ENCODE results near the gene DLL1.

Gene DLL1

DNA sequence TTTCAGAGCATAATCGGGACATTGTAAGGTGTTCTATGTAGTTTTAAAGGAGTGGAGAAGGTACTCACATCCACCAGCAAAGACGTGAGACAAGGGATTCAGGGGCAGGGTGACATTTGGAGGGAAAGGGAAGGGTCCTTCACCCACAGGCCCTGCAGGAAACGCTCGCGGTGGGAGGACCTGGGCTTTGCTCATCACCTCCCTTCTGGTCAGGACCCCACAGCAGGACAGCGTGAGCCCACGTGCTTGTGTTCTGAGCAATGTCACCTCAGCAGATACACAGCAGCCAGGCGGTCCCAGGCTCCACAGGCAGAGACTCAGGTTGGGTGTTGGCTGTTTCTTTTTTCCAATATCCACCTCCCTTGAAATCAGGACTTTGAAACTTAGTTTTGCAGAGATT is 27.5 kb downstream of the DLL1 start:
- no peaks in the 10 kb centered on the region for H3K4me1 ChIP-seq (ENCODE audit: control extremely low read depth in 1 of 4, control insufficient read depth in 4 of 4, insufficient read depth in 4 of 4, low read length in 3 of 4)
- H3K9me3 ChIP-seq (ENCODE audit: control extremely low read depth in 1 of 5, control insufficient read depth in 4 of 5, insufficient read depth in 2 of 5, low read depth in 1 of 5, low read length in 4 of 5), result no peaks in the 10 kb centered on the region
- no peak for DNase-seq
- no peak overlapping the region for H3K27ac ChIP-seq (ENCODE audit: insufficient read depth in 1 of 2, low read depth in 1 of 2, low read length in 2 of 2, poor library complexity in 1 of 2, severe bottlenecking in 2 of 2)
- 97% methylated on average over 5 of the region's 8 CpGs for WGBS (ENCODE audit: insufficient coverage)
- peaks cover 0 to 23% (median 6%) of the 10 kb centered on the region in 5 experiments for H3K27me3 ChIP-seq (replicated peaks in 2 of 5; ENCODE audit: control insufficient read depth in 4 of 5, insufficient read depth in 5 of 5, low read length in 4 of 5)
- H3K36me3 ChIP-seq (ENCODE audit: control insufficient read depth in 4 of 4, insufficient read depth in 4 of 4, low read length in 3 of 4), result no peaks in the 10 kb centered on the region
- POLR2A ChIA-PET, result no interaction called here
- no peak overlapping the region for H3K4me3 ChIP-seq (ENCODE audit: control insufficient read depth in 1 of 7, extremely low read depth in 1 of 7, insufficient read depth in 4 of 7, low read depth in 2 of 7, low read length in 6 of 7)
- CTCF ChIA-PET, result interaction anchor here (1.2 kb wide), 1 partner anchor 11 kb away, joined by 6 read pairs; no protein-coding TSS in a partner anchor

DNA sequence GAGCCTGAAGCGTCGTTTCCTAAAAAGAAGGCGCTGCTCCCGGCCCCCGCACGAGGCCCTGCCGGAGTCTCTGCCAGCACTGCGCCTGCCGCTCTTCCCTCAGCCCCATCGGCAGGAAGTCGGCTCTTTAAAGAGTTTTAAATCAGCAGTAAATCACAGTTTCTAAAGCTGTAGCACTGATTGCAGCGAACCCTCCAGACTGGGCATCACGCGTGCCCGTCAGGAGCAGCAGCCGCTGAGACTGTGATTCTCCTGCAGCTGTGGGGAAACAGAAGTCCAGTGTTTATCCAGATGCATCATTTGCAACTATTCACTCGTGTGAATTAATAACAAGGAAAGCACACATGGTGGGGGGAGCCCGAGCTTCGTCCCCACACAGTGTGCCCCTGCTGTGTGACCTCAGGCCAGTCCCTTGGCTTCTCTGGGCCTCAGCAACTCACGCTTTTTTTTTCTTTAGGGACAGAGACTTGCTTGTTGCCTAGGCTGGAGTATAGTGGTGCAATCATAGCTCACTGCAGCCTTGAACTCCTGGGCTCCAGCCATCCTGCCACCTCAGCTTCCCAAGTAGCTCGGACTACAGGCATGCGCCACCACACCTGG is 28.3 kb downstream of the DLL1 start:
- ChIA-PET CTCF (interaction anchor here (0.6 to 1.2 kb wide), 3 partner anchors 10 to 51 kb away, joined by 3 to 6 read pairs (median 4); no protein-coding TSS in a partner anchor), POLR2A (interaction anchor here (0.7 kb wide), 1 partner anchor 394 kb away, joined by 5 read pairs; no protein-coding TSS in a partner anchor)
- Histone ChIP-seq H3K9me3 (ENCODE audit: control extremely low read depth in 1 of 5, control insufficient read depth in 4 of 5, insufficient read depth in 2 of 5, low read depth in 1 of 5, low read length in 4 of 5) (no peaks in the 10 kb centered on the region), H3K27me3 (replicated peaks in 2 of 5; ENCODE audit: control insufficient read depth in 4 of 5, insufficient read depth in 5 of 5, low read length in 4 of 5) (peaks cover 0 to 23% (median 6%) of the 10 kb centered on the region in 5 experiments), H3K4me1 (ENCODE audit: control extremely low read depth in 1 of 4, control insufficient read depth in 4 of 4, insufficient read depth in 4 of 4, low read length in 3 of 4) (no peaks in the 10 kb centered on the region), H3K36me3 (ENCODE audit: control insufficient read depth in 4 of 4, insufficient read depth in 4 of 4, low read length in 3 of 4) (no peaks in the 10 kb centered on the region), H3K27ac (ENCODE audit: insufficient read depth in 1 of 2, low read depth in 1 of 2, low read length in 2 of 2, poor library complexity in 1 of 2, severe bottlenecking in 2 of 2) (no peak overlapping the region), H3K4me3 (ENCODE audit: control insufficient read depth in 1 of 7, extremely low read depth in 1 of 7, insufficient read depth in 4 of 7, low read depth in 2 of 7, low read length in 6 of 7) (no peak overlapping the region)
- DNase-seq, result no peak
- 58% methylated on average over 18 of the region's 22 CpGs for WGBS (ENCODE audit: insufficient coverage)

DNA sequence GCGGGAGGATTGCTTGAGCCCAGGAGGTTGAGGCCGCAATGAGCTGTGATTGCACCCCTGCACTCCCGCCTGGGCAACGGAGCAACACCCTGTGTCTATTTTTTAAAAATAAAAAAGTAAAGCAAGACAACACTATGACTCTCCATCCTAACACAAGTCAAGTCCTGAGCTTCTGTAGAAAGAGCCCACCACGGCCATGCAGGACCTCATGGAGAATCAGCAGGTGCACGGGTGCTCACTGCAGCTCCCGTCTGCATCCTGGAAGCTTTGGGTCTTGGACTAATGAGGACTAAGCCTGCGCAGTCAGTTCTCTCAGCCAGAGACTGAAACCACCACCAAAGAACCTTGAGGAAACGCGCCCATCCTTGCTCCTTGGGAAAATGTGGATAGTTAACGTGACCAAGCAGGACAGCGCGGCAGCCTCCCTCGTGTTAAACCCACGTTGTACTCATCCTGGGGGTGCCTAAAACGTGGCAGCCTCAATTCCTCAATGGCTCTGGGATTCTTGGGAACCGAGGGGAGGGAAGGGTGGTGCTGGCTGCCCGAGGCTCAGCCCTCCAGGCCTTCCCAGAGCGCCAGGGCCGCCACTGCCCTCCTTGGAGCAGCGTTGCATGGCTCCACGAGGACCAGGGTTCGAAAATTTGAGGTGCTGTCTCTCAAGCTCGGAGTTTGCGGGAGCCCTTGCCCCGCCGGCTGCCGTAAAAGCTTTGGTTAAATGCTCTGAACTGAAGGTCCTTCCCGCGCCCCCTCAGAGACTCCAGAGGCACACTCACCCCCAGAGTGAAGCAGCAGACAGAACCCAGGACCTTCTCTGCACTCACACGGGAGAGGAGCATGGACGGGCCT is 29.0 kb downstream of the DLL1 start:
- CTCF ChIA-PET, result interaction anchor here (0.8 to 1.2 kb wide), 2 partner anchors 10 to 22 kb away, joined by 4 to 6 read pairs; no protein-coding TSS in a partner anchor
- WGBS (ENCODE audit: insufficient coverage), result 88% methylated on average over 28 of the region's 32 CpGs

DNA sequence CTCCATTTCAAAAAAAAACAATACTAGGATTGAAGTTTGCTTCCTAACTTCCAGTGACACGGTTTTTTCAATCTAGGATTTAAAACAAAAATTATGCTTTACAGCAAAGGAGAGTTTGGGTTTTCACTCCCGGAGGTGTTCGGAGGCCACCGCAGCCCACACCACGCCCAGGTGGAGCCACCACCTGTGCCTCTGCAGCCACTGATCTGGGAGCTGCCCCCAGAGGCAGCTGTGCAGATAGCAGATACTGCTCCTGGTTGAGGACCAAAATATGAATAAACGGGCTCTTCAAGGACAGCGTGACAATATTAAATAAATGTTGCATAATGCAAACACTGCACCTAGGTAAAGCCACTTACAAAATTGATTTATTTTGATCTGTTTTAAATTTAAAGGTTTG is 30.2 kb downstream of the DLL1 start:
- H3K27ac ChIP-seq (ENCODE audit: insufficient read depth in 1 of 2, low read depth in 1 of 2, low read length in 2 of 2, poor library complexity in 1 of 2, severe bottlenecking in 2 of 2), result no peak overlapping the region
- CTCF ChIA-PET, result no interaction called here
- POLR2A ChIA-PET, result no interaction called here

More for the DNA sequence above, 29.0 kb downstream of the DLL1 start:
- Histone ChIP-seq H3K4me1 (ENCODE audit: control extremely low read depth in 1 of 4, control insufficient read depth in 4 of 4, insufficient read depth in 4 of 4, low read length in 3 of 4) (no peaks in the 10 kb centered on the region), H3K9me3 (ENCODE audit: control extremely low read depth in 1 of 5, control insufficient read depth in 4 of 5, insufficient read depth in 2 of 5, low read depth in 1 of 5, low read length in 4 of 5) (no peaks in the 10 kb centered on the region), H3K36me3 (ENCODE audit: control insufficient read depth in 4 of 4, insufficient read depth in 4 of 4, low read length in 3 of 4) (no peaks in the 10 kb centered on the region), H3K4me3 (ENCODE audit: control insufficient read depth in 1 of 7, extremely low read depth in 1 of 7, insufficient read depth in 4 of 7, low read depth in 2 of 7, low read length in 6 of 7) (no peak overlapping the region), H3K27ac (ENCODE audit: insufficient read depth in 1 of 2, low read depth in 1 of 2, low read length in 2 of 2, poor library complexity in 1 of 2, severe bottlenecking in 2 of 2) (no peak overlapping the region), H3K27me3 (replicated peaks in 2 of 5; ENCODE audit: control insufficient read depth in 4 of 5, insufficient read depth in 5 of 5, low read length in 4 of 5) (peaks cover 0 to 23% (median 6%) of the 10 kb centered on the region in 5 experiments)
- no peak for DNase-seq
- POLR2A ChIA-PET, result interaction anchor here (0.7 kb wide), 1 partner anchor 394 kb away, joined by 5 read pairs; no protein-coding TSS in a partner anchor

DNA sequence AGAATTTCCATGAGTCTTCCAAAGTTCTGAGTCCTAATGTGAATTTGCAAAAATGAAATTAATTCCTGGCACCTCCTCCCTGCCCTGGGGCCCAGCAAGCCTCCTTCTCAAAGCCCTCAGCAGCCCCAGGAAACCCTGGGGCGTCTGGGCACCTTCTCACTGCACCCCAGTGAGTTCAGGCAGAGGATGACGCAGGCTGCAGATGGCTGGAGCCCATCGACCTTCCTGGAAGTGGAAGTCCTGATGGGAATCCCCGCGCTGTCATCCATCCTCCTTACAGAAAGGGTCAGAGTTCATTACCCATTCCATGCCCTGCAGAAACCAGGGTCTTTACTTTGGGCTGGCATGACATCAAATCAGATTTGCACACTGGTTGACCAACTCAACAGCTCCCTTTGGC is 31.6 kb downstream of the DLL1 start:
- no peak overlapping the region for H3K4me3 ChIP-seq (ENCODE audit: control insufficient read depth in 1 of 7, extremely low read depth in 1 of 7, insufficient read depth in 4 of 7, low read depth in 2 of 7, low read length in 6 of 7)
- peaks cover 0 to 23% (median 6%) of the 10 kb centered on the region in 5 experiments for H3K27me3 ChIP-seq (replicated peaks in 2 of 5; ENCODE audit: control insufficient read depth in 4 of 5, insufficient read depth in 5 of 5, low read length in 4 of 5)
- CTCF ChIA-PET, result no interaction called here

More for the DNA sequence above, 30.2 kb downstream of the DLL1 start:
- WGBS (ENCODE audit: insufficient coverage), result 91% methylated on average over 5 of the region's 7 CpGs
- Histone ChIP-seq H3K4me1 (ENCODE audit: control extremely low read depth in 1 of 4, control insufficient read depth in 4 of 4, insufficient read depth in 4 of 4, low read length in 3 of 4) (no peaks in the 10 kb centered on the region), H3K4me3 (ENCODE audit: control insufficient read depth in 1 of 7, extremely low read depth in 1 of 7, insufficient read depth in 4 of 7, low read depth in 2 of 7, low read length in 6 of 7) (no peak overlapping the region), H3K36me3 (ENCODE audit: control insufficient read depth in 4 of 4, insufficient read depth in 4 of 4, low read length in 3 of 4) (no peaks in the 10 kb centered on the region), H3K9me3 (ENCODE audit: control extremely low read depth in 1 of 5, control insufficient read depth in 4 of 5, insufficient read depth in 2 of 5, low read depth in 1 of 5, low read length in 4 of 5) (no peaks in the 10 kb centered on the region), H3K27me3 (replicated peaks in 2 of 5; ENCODE audit: control insufficient read depth in 4 of 5, insufficient read depth in 5 of 5, low read length in 4 of 5) (peaks cover 0 to 23% (median 6%) of the 10 kb centered on the region in 5 experiments)
- DNase-seq, result no peak

DNA sequence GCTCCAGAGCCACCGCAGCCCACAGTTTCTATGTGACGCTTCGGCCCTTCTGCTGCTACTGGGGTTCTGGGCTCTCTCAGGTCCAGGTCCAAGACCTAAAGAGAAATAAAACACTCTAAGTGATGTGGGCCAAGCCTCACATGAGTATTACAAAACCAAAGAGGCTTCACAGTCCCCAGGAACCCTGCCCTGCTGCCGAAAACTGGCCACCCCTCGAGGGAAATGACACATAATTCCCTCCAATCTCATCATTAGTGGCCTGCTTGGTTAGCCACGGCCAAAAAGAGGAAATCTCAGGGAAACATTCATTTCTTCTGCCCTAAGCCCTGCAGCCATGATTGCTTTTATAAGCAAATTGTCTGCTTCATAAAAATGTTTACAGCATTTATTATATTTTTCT is 32.5 kb downstream of the DLL1 start:
- H3K9me3 ChIP-seq (ENCODE audit: control extremely low read depth in 1 of 5, control insufficient read depth in 4 of 5, insufficient read depth in 2 of 5, low read depth in 1 of 5, low read length in 4 of 5), result no peaks in the 10 kb centered on the region
- H3K4me1 ChIP-seq (ENCODE audit: control extremely low read depth in 1 of 4, control insufficient read depth in 4 of 4, insufficient read depth in 4 of 4, low read length in 3 of 4), result no peaks in the 10 kb centered on the region
- H3K27me3 ChIP-seq (replicated peaks in 2 of 5; ENCODE audit: control insufficient read depth in 4 of 5, insufficient read depth in 5 of 5, low read length in 4 of 5), result peaks cover 0 to 17% (median 4%) of the 10 kb centered on the region in 5 experiments
- no peak overlapping the region for H3K4me3 ChIP-seq (ENCODE audit: control insufficient read depth in 1 of 7, extremely low read depth in 1 of 7, insufficient read depth in 4 of 7, low read depth in 2 of 7, low read length in 6 of 7)
- no peaks in the 10 kb centered on the region for H3K36me3 ChIP-seq (ENCODE audit: control insufficient read depth in 4 of 4, insufficient read depth in 4 of 4, low read length in 3 of 4)
- no peak for DNase-seq
- CTCF ChIA-PET, result interaction anchor here (0.9 kb wide), 1 partner anchor 169 kb away, joined by 3 read pairs; no protein-coding TSS in a partner anchor
- POLR2A ChIA-PET, result no interaction called here
- 97% methylated on average over 5 of the region's 6 CpGs for WGBS (ENCODE audit: insufficient coverage)
- H3K27ac ChIP-seq (ENCODE audit: insufficient read depth in 1 of 2, low read depth in 1 of 2, low read length in 2 of 2, poor library complexity in 1 of 2, severe bottlenecking in 2 of 2), result no peak overlapping the region

More for the DNA sequence above, 31.6 kb downstream of the DLL1 start:
- Histone ChIP-seq H3K36me3 (ENCODE audit: control insufficient read depth in 4 of 4, insufficient read depth in 4 of 4, low read length in 3 of 4) (no peaks in the 10 kb centered on the region), H3K27ac (ENCODE audit: insufficient read depth in 1 of 2, low read depth in 1 of 2, low read length in 2 of 2, poor library complexity in 1 of 2, severe bottlenecking in 2 of 2) (no peak overlapping the region), H3K4me1 (ENCODE audit: control extremely low read depth in 1 of 4, control insufficient read depth in 4 of 4, insufficient read depth in 4 of 4, low read length in 3 of 4) (no peaks in the 10 kb centered on the region), H3K9me3 (ENCODE audit: control extremely low read depth in 1 of 5, control insufficient read depth in 4 of 5, insufficient read depth in 2 of 5, low read depth in 1 of 5, low read length in 4 of 5) (no peaks in the 10 kb centered on the region)
- DNase-seq, result no peak
- POLR2A ChIA-PET, result no interaction called here
- WGBS (ENCODE audit: insufficient coverage), result 93% methylated on average over 5 of the region's 5 CpGs

DNA sequence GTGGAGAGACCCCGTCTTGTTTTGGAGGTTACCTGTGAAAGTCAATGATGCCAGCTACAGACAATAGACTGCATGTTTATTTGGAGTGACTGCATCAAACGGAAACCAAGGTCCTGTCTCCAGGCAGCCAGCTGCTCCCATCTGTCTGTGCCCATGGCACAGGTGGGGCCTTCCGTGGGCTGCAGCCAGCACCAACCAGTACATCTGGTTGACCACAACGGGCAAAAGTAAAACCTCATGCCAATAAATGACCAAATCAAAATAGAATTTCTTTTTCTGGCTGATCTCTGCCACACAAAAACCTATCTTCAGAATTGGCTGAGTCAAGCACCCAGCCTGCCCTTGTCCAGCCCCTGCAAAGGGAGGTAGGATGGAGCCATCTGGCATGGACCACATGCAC is 33.5 kb downstream of the DLL1 start:
- POLR2A ChIA-PET, result no interaction called here

More for the DNA sequence above, 33.5 kb downstream of the DLL1 start:
- WGBS (ENCODE audit: insufficient coverage), result 91% methylated on average over 2 of the region's 4 CpGs
- Histone ChIP-seq H3K36me3 (ENCODE audit: control insufficient read depth in 4 of 4, insufficient read depth in 4 of 4, low read length in 3 of 4) (no peaks in the 10 kb centered on the region), H3K4me1 (ENCODE audit: control extremely low read depth in 1 of 4, control insufficient read depth in 4 of 4, insufficient read depth in 4 of 4, low read length in 3 of 4) (no peaks in the 10 kb centered on the region), H3K9me3 (ENCODE audit: control extremely low read depth in 1 of 5, control insufficient read depth in 4 of 5, insufficient read depth in 2 of 5, low read depth in 1 of 5, low read length in 4 of 5) (no peaks in the 10 kb centered on the region), H3K4me3 (ENCODE audit: control insufficient read depth in 1 of 7, extremely low read depth in 1 of 7, insufficient read depth in 4 of 7, low read depth in 2 of 7, low read length in 6 of 7) (no peak overlapping the region), H3K27ac (ENCODE audit: insufficient read depth in 1 of 2, low read depth in 1 of 2, low read length in 2 of 2, poor library complexity in 1 of 2, severe bottlenecking in 2 of 2) (no peak overlapping the region), H3K27me3 (replicated peaks in 2 of 5; ENCODE audit: control insufficient read depth in 4 of 5, insufficient read depth in 5 of 5, low read length in 4 of 5) (peaks cover 0 to 9% (median 2%) of the 10 kb centered on the region in 5 experiments)
- DNase-seq, result no peak
- CTCF ChIA-PET, result interaction anchor here (0.7 kb wide), 1 partner anchor 19 kb away, joined by 3 read pairs; no protein-coding TSS in a partner anchor
